Measurements from ENCODE around the gene ASCC3.

GRCh38 chr6:100568255-100568654 is 312.9 kb downstream of the ASCC3 start:
- TF ChIP-seq, protein P1, sequence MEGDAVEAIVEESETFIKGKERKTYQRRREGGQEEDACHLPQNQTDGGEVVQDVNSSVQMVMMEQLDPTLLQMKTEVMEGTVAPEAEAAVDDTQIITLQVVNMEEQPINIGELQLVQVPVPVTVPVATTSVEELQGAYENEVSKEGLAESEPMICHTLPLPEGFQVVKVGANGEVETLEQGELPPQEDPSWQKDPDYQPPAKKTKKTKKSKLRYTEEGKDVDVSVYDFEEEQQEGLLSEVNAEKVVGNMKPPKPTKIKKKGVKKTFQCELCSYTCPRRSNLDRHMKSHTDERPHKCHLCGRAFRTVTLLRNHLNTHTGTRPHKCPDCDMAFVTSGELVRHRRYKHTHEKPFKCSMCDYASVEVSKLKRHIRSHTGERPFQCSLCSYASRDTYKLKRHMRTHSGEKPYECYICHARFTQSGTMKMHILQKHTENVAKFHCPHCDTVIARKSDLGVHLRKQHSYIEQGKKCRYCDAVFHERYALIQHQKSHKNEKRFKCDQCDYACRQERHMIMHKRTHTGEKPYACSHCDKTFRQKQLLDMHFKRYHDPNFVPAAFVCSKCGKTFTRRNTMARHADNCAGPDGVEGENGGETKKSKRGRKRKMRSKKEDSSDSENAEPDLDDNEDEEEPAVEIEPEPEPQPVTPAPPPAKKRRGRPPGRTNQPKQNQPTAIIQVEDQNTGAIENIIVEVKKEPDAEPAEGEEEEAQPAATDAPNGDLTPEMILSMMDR (IDR thresholded peaks at IDR 0.05; ENCODE audit: low read depth, low read length, poor library complexity, severe bottlenecking): no peak
- no peak for TF ChIP-seq EZH2phosphoT487 (IDR thresholded peaks at IDR 0.05; ENCODE audit: borderline replicate concordance, low read length)

All from DOHH2 (cell line).